SU-DHL-6 (cell line): Measurements from ENCODE around the gene AGPAT3.

Experiments used
- EZH2phosphoT487 ChIP-seq: fragments of 200-600 bp; sonication (generic), shearing (Covaris generic); conservative IDR thresholded peaks from 2 replicates; pipeline ENCODE4 v1.6.1; 2018; ENCODE audit warnings: mild to moderate bottlenecking, antibody characterized with exemption, low read length, moderate library complexity, mixed read lengths
- TF ChIP-seq, protein P1 (sequence below): fragments of 200-600 bp; sonication (generic); IDR thresholded peaks from one replicate; pipeline ENCODE4 v1.5.1; 2017; ENCODE audit warnings: antibody characterized with exemption, mild to moderate bottlenecking, low read length, moderate library complexity; ENCODE audit not compliant: insufficient read depth, poor library complexity, severe bottlenecking

DNA sequence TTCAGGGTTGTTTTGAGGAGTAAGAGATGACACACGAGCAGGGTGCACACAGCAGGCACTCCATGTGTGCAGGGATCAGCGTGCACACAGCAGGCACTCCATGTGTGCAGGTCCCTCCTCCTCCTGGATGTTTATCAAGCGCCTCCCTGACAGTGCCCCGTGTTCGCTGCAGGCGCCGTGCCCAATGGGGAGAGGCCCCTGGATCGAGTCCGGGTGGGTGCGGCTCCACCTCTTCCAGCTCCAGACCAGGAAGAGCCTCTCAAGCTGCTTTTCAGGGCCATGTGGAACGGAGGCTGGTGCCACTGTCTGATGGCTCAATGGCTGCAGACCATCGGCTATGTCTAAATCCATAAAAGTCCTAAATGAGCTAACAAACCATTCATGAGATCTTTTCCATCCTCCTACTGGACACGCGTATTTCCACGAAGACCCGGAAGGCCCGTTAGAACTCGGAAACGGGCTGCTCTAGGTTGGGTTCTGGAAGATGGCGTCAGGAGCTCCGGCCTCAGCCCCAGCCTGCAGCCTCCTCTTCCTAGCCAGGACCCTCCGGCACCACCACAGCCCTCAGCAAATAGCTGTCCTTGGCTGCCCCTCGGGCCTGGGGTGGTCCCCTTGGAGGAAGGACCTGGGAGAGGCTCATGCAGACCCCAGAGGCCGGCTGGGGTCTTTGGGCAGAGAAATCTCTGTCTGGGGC, 39.6 kb upstream of the AGPAT3 start:
- TF ChIP-seq, protein P1, sequence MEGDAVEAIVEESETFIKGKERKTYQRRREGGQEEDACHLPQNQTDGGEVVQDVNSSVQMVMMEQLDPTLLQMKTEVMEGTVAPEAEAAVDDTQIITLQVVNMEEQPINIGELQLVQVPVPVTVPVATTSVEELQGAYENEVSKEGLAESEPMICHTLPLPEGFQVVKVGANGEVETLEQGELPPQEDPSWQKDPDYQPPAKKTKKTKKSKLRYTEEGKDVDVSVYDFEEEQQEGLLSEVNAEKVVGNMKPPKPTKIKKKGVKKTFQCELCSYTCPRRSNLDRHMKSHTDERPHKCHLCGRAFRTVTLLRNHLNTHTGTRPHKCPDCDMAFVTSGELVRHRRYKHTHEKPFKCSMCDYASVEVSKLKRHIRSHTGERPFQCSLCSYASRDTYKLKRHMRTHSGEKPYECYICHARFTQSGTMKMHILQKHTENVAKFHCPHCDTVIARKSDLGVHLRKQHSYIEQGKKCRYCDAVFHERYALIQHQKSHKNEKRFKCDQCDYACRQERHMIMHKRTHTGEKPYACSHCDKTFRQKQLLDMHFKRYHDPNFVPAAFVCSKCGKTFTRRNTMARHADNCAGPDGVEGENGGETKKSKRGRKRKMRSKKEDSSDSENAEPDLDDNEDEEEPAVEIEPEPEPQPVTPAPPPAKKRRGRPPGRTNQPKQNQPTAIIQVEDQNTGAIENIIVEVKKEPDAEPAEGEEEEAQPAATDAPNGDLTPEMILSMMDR, result no peak
- no peak for TF ChIP-seq EZH2phosphoT487
